WTC11 (cell line): ENCODE measurements around the gene HMMR. TPM values are rescaled to one million over a fixed set of nuclear protein-coding genes. Genes with fewer than 3 reads are reported as not detected.

Experiments used
- ATAC-seq: fragments of 200-7000 bp; cut with Tn5 transposase; 2 replicates; pipeline ENCODE4 v1.10.0; 2021; ENCODE audit warnings: mild to moderate bottlenecking, moderate library complexity
- CTCF ChIA-PET: fragments of 300-600 bp; sonication (Branson Sonifier 250); formaldehyde crosslinking; loops from one replicate; lab custom pipeline; 2021; ENCODE audit warnings: antibody characterized with exemption; lab: Charles Lee
- POLR2A ChIA-PET: fragments of 350-600 bp; sonication (Branson Sonifier 250); formaldehyde crosslinking; loops from one replicate; lab custom pipeline; 2021; ENCODE audit warnings: antibody characterized with exemption; lab: Charles Lee
- DNase-seq: peaks from one replicate; pipeline ENCODE4 v3.0.0; 2021; ENCODE audit warnings: low spot score
- H3K27ac Mint-ChIP-seq: 2 replicates; pipeline ENCODE4 v1.8.0; 2021; ENCODE audit warnings: mixed read lengths
- H3K27me3 Mint-ChIP-seq: 2 replicates; pipeline ENCODE4 v1.8.0; 2021; ENCODE audit warnings: low read depth, mild to moderate bottlenecking, moderate library complexity, mixed read lengths
- H3K36me3 Mint-ChIP-seq: 2 replicates; pipeline ENCODE4 v1.8.0; 2021; ENCODE audit warnings: mixed read lengths
- H3K4me1 Mint-ChIP-seq: 2 replicates; pipeline ENCODE4 v1.8.0; 2022; ENCODE audit warnings: mixed read lengths
- H3K4me3 Mint-ChIP-seq: 2 replicates; pipeline ENCODE4 v1.8.0; 2021; ENCODE audit warnings: mild to moderate bottlenecking, moderate library complexity, mixed read lengths
- H3K9me3 Mint-ChIP-seq: 2 replicates; pipeline ENCODE4 v1.8.0; 2021; ENCODE audit warnings: mixed read lengths
- ELF4 ChIP-seq: sonication (generic); formaldehyde crosslinking; IDR thresholded peaks from 2 replicates; pipeline ENCODE4 v1.8.1; 2022; ENCODE audit warnings: low read depth, mild to moderate bottlenecking, moderate library complexity, missing genetic modification reagents
- FOXJ3 ChIP-seq: sonication (generic); formaldehyde crosslinking; IDR thresholded peaks from 2 replicates; pipeline ENCODE4 v1.9.0; 2021; ENCODE audit warnings: missing genetic modification reagents, mild to moderate bottlenecking, borderline replicate concordance
- FOXK1 ChIP-seq: sonication (generic); formaldehyde crosslinking; IDR thresholded peaks from 2 replicates; pipeline ENCODE4 v1.8.0; 2022; ENCODE audit warnings: mild to moderate bottlenecking, moderate library complexity, missing genetic modification reagents
- GABPB1 ChIP-seq: sonication (generic); formaldehyde crosslinking; IDR thresholded peaks from 2 replicates; pipeline ENCODE4 v1.8.1; 2023; ENCODE audit warnings: mild to moderate bottlenecking, missing genetic modification reagents
- HMGA2 ChIP-seq: fragments of 250-450 bp; sonication (Bioruptor Pico); IDR thresholded peaks from 2 replicates; pipeline ENCODE4 v1.4.0; 2021; ENCODE audit warnings: mild to moderate bottlenecking, moderate library complexity
- MXD4 ChIP-seq: fragments of 250-450 bp; sonication (Bioruptor Pico); IDR thresholded peaks from 2 replicates; pipeline ENCODE4 v1.8.0; 2021; ENCODE audit warnings: mild to moderate bottlenecking, moderate library complexity, borderline replicate concordance
- MYBL2 ChIP-seq: sonication (generic); formaldehyde crosslinking; IDR thresholded peaks from 2 replicates; pipeline ENCODE4 v1.8.1; 2023; ENCODE audit warnings: mild to moderate bottlenecking, moderate library complexity, missing genetic modification reagents
- RORB ChIP-seq: fragments of 250-450 bp; sonication (Bioruptor Pico); IDR thresholded peaks from 2 replicates; pipeline ENCODE4 v1.9.0; 2021; ENCODE audit warnings: mild to moderate bottlenecking
- TEAD4 ChIP-seq: sonication (generic); formaldehyde crosslinking; IDR thresholded peaks from 2 replicates; pipeline ENCODE4 v1.8.0; 2022; ENCODE audit warnings: mild to moderate bottlenecking, missing genetic modification reagents
- ZNF138 ChIP-seq: sonication (generic); formaldehyde crosslinking; conservative IDR thresholded peaks from 2 replicates; pipeline ENCODE4 v1.8.1; 2022; ENCODE audit warnings: mild to moderate bottlenecking, moderate library complexity, missing genetic modification reagents
- ZNF219 ChIP-seq: sonication (generic); formaldehyde crosslinking; IDR thresholded peaks from 2 replicates; pipeline ENCODE4 v1.8.0; 2023; ENCODE audit warnings: missing genetic modification reagents, mild to moderate bottlenecking, borderline replicate concordance
- ZNF396 ChIP-seq: fragments of 250-450 bp; sonication (Bioruptor Pico); IDR thresholded peaks from 2 replicates; pipeline ENCODE4 v1.8.0; 2021; ENCODE audit warnings: mild to moderate bottlenecking, moderate library complexity, borderline replicate concordance
- total RNA-seq: library from RNA; stranded (reverse); gene quantifications from 3 replicates; pipeline ENCODE4 v1.2.3, GENCODE V29; 2021
- TF ChIP-seq, protein P1 (sequence below): sonication (generic); formaldehyde crosslinking; IDR thresholded peaks from 2 replicates; pipeline ENCODE4 v1.8.0; 2022; ENCODE audit warnings: mild to moderate bottlenecking, missing genetic modification reagents
- TF ChIP-seq, protein P2 (sequence below): fragments of 250-450 bp; sonication (Bioruptor Pico); conservative IDR thresholded peaks from 2 replicates; pipeline ENCODE4 v1.9.0; 2021; ENCODE audit warnings: mild to moderate bottlenecking
- TF ChIP-seq, protein P3 (sequence below): sonication (generic); formaldehyde crosslinking; IDR thresholded peaks from 2 replicates; pipeline ENCODE4 v1.8.0; 2022; ENCODE audit warnings: mild to moderate bottlenecking, missing genetic modification reagents
- TF ChIP-seq, protein P4 (sequence below): sonication (generic); formaldehyde crosslinking; IDR thresholded peaks from 2 replicates; pipeline ENCODE4 v1.8.0; 2023; ENCODE audit warnings: mild to moderate bottlenecking, missing genetic modification reagents
- TF ChIP-seq, protein P5 (sequence below): sonication (generic); formaldehyde crosslinking; IDR thresholded peaks from 2 replicates; pipeline ENCODE4 v1.8.0; 2022; ENCODE audit warnings: mild to moderate bottlenecking, missing genetic modification reagents
- TF ChIP-seq, protein P6 (sequence below): sonication (generic); formaldehyde crosslinking; IDR thresholded peaks from 2 replicates; pipeline ENCODE4 v1.8.1; 2022; ENCODE audit warnings: missing genetic modification reagents, borderline replicate concordance
- TF ChIP-seq, protein P7 (sequence below): sonication (generic); formaldehyde crosslinking; IDR thresholded peaks from 2 replicates; pipeline ENCODE4 v1.8.1; 2023; ENCODE audit warnings: mild to moderate bottlenecking, missing genetic modification reagents, moderate library complexity

Gene HMMR
- total RNA-seq, 1 experiment from 2014 or later: 78.5 TPM

DNA sequence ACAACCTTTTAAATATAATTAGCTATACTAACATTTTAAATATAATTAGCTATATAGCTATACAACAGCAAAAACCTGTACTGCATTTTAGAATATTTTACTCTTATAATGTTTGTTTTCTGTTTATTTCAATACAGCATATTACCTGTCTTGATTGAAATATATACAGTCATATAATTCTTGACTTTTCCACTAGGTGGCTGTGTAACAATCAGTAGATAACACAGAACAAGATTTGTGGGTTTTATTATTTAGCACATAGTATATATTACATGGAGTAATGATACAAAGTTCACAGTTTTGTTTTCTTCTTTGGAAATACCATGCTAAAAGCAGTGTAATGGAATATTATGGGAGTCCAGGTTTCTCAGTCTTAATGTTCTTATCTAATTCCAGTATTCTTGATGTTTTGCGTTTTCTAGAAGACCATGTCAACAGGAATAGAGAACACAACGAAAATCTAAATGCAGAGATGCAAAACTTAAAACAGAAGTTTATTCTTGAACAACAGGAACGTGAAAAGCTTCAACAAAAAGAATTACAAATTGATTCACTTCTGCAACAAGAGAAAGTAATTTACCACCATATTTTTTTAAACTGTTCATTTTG, 13.3 kb downstream of the HMMR start:
- no peak for ATAC-seq
- Mint-ChIP-seq H3K36me3 (peaks cover 86% of the 10 kb centered on the region), H3K27ac (no peak overlapping the region), H3K9me3 (no peaks in the 10 kb centered on the region), H3K4me3 (no peak overlapping the region), H3K27me3 (no peaks in the 10 kb centered on the region), H3K4me1 (no peaks in the 10 kb centered on the region)
- no peak for DNase-seq
- ChIA-PET CTCF (no interaction called here), POLR2A (no interaction called here)
- TF ChIP-seq, protein P1, sequence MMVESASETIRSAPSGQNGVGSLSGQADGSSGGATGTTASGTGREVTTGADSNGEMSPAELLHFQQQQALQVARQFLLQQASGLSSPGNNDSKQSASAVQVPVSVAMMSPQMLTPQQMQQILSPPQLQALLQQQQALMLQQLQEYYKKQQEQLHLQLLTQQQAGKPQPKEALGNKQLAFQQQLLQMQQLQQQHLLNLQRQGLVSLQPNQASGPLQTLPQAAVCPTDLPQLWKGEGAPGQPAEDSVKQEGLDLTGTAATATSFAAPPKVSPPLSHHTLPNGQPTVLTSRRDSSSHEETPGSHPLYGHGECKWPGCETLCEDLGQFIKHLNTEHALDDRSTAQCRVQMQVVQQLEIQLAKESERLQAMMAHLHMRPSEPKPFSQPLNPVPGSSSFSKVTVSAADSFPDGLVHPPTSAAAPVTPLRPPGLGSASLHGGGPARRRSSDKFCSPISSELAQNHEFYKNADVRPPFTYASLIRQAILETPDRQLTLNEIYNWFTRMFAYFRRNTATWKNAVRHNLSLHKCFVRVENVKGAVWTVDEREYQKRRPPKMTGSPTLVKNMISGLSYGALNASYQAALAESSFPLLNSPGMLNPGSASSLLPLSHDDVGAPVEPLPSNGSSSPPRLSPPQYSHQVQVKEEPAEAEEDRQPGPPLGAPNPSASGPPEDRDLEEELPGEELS (CRISPR knock-in tag): no peak
- TF ChIP-seq, protein P2, sequence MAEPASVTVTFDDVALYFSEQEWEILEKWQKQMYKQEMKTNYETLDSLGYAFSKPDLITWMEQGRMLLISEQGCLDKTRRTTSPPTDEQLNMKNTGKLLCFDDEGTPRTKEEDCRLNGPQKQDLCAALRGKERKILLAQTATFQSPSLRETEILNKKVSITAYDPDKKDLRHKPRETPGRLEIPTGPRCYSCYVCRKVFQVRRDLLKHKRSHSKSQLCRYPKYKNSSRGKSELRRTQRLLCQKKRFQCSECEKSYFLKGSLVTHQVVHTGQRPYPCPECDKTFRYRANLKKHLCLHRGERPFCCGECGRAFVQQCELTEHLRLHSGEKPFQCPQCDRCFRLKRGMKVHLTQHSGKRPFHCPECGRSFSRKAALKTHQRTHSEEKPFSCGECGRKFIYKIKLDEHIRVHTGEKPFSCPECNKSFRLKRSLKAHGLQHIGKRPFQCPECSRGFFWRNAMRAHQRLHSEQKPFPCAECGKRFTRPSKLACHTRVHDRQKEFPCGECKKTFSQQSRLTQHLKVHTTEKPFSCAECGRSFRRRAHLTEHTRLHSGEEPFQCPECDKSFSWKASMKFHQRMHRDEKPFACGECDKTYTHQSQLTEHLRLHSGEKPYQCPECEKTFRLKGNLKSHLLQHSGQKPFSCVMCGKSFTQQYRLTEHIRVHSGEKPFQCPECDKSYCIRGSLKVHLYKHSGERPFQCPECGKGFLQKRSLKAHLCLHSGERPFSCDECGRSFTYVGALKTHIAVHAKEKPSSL (CRISPR knock-in tag): no peak
- TF ChIP-seq, protein P3, sequence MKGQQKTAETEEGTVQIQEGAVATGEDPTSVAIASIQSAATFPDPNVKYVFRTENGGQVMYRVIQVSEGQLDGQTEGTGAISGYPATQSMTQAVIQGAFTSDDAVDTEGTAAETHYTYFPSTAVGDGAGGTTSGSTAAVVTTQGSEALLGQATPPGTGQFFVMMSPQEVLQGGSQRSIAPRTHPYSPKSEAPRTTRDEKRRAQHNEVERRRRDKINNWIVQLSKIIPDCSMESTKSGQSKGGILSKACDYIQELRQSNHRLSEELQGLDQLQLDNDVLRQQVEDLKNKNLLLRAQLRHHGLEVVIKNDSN: no peak
- TF ChIP-seq RORB (CRISPR knock-in tag): no peak
- no peak for TF ChIP-seq MXD4 (CRISPR knock-in tag)
- TF ChIP-seq, protein P4, sequence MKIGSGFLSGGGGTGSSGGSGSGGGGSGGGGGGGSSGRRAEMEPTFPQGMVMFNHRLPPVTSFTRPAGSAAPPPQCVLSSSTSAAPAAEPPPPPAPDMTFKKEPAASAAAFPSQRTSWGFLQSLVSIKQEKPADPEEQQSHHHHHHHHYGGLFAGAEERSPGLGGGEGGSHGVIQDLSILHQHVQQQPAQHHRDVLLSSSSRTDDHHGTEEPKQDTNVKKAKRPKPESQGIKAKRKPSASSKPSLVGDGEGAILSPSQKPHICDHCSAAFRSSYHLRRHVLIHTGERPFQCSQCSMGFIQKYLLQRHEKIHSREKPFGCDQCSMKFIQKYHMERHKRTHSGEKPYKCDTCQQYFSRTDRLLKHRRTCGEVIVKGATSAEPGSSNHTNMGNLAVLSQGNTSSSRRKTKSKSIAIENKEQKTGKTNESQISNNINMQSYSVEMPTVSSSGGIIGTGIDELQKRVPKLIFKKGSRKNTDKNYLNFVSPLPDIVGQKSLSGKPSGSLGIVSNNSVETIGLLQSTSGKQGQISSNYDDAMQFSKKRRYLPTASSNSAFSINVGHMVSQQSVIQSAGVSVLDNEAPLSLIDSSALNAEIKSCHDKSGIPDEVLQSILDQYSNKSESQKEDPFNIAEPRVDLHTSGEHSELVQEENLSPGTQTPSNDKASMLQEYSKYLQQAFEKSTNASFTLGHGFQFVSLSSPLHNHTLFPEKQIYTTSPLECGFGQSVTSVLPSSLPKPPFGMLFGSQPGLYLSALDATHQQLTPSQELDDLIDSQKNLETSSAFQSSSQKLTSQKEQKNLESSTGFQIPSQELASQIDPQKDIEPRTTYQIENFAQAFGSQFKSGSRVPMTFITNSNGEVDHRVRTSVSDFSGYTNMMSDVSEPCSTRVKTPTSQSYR (CRISPR knock-in tag): no peak
- TF ChIP-seq ELF4 (CRISPR knock-in tag): no peak
- TF ChIP-seq, protein P5, sequence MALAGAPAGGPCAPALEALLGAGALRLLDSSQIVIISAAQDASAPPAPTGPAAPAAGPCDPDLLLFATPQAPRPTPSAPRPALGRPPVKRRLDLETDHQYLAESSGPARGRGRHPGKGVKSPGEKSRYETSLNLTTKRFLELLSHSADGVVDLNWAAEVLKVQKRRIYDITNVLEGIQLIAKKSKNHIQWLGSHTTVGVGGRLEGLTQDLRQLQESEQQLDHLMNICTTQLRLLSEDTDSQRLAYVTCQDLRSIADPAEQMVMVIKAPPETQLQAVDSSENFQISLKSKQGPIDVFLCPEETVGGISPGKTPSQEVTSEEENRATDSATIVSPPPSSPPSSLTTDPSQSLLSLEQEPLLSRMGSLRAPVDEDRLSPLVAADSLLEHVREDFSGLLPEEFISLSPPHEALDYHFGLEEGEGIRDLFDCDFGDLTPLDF (CRISPR knock-in tag): no peak
- TF ChIP-seq ZNF138 (CRISPR knock-in tag): no peak
- TF ChIP-seq FOXJ3: no peak
- no peak for TF ChIP-seq ZNF219
- TF ChIP-seq, protein P6, sequence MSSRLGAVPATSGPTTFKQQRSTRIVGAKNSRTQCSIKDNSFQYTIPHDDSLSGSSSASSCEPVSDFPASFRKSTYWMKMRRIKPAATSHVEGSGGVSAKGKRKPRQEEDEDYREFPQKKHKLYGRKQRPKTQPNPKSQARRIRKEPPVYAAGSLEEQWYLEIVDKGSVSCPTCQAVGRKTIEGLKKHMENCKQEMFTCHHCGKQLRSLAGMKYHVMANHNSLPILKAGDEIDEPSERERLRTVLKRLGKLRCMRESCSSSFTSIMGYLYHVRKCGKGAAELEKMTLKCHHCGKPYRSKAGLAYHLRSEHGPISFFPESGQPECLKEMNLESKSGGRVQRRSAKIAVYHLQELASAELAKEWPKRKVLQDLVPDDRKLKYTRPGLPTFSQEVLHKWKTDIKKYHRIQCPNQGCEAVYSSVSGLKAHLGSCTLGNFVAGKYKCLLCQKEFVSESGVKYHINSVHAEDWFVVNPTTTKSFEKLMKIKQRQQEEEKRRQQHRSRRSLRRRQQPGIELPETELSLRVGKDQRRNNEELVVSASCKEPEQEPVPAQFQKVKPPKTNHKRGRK (CRISPR knock-in tag): no peak
- no peak for TF ChIP-seq HMGA2 (CRISPR knock-in tag)
- no peak for TF ChIP-seq TEAD4
- no peak for TF ChIP-seq ZNF396 (CRISPR knock-in tag)
- TF ChIP-seq FOXK1 (CRISPR knock-in tag): no peak
- TF ChIP-seq, protein P7, sequence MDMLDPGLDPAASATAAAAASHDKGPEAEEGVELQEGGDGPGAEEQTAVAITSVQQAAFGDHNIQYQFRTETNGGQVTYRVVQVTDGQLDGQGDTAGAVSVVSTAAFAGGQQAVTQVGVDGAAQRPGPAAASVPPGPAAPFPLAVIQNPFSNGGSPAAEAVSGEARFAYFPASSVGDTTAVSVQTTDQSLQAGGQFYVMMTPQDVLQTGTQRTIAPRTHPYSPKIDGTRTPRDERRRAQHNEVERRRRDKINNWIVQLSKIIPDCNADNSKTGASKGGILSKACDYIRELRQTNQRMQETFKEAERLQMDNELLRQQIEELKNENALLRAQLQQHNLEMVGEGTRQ: no peak
- TF ChIP-seq MYBL2: no peak
- TF ChIP-seq GABPB1 (CRISPR knock-in tag): no peak
